ENCODE data around the gene SALL3.
"Not testable (repeated sequence)": the region's sequence is repeated elsewhere in the genome, so short reads cannot be mapped to it uniquely, and the experiment has no call there.

SALL3 gene

GRCh38 chr18:78949216-78949615 lies 30.4 kb upstream of the SALL3 start:
- TF ChIP-seq POLR2A (IDR thresholded peaks at IDR 0.05; ENCODE audit: low read depth, low read length): no peak
- no peak for FAIRE-seq
- DNase-seq (ENCODE audit: insufficient read length, low spot score): no peak

GRCh38 chr18:78950386-78950785 lies 29.2 kb upstream of the SALL3 start:
- FAIRE-seq (no peak), DNase-seq (ENCODE audit: insufficient read length, low spot score) (no peak)
- TF ChIP-seq POLR2A (IDR thresholded peaks at IDR 0.05; ENCODE audit: low read depth, low read length): no peak

GRCh38 chr18:78953566-78953965 lies 26.1 kb upstream of the SALL3 start:
- FAIRE-seq (no peak), DNase-seq (ENCODE audit: insufficient read length, low spot score) (no peak)
- no peak for TF ChIP-seq POLR2A (IDR thresholded peaks at IDR 0.05; ENCODE audit: low read depth, low read length)

- no peak for TF ChIP-seq POLR2A (IDR thresholded peaks at IDR 0.05; ENCODE audit: low read depth, low read length)
- no peak for DNase-seq (ENCODE audit: insufficient read length, low spot score)
- FAIRE-seq: no peak
These were observed 24.6 kb upstream of the SALL3 start for GRCh38 chr18:78955051-78955450.

- DNase-seq (ENCODE audit: insufficient read length, low spot score) (no peak), FAIRE-seq (no peak)
- no peak for TF ChIP-seq POLR2A (IDR thresholded peaks at IDR 0.05; ENCODE audit: low read depth, low read length)
These were observed 22.5 kb upstream of the SALL3 start for GRCh38 chr18:78957140-78957539.

- TF ChIP-seq POLR2A (IDR thresholded peaks at IDR 0.05; ENCODE audit: low read depth, low read length): no peak
- FAIRE-seq: no peak
- DNase-seq (ENCODE audit: insufficient read length, low spot score): no peak
These were observed 18.9 kb upstream of the SALL3 start for GRCh38 chr18:78960709-78961108.

- DNase-seq (ENCODE audit: insufficient read length, low spot score) (no peak), FAIRE-seq (no peak)
- TF ChIP-seq POLR2A (IDR thresholded peaks at IDR 0.05; ENCODE audit: low read depth, low read length): no peak
These were observed 17.5 kb upstream of the SALL3 start for GRCh38 chr18:78962098-78962497.

- not testable (repeated sequence) for DNase-seq (ENCODE audit: insufficient read length, low spot score); FAIRE-seq
These were observed 14.9 kb upstream of the SALL3 start for GRCh38 chr18:78964727-78965126.

GRCh38 chr18:78965260-78965659 lies 14.4 kb upstream of the SALL3 start:
- TF ChIP-seq POLR2A (IDR thresholded peaks at IDR 0.05; ENCODE audit: low read depth, low read length): no peak
- DNase-seq (ENCODE audit: insufficient read length, low spot score) (no peak), FAIRE-seq (no peak)

- DNase-seq (ENCODE audit: insufficient read length, low spot score): no peak
- FAIRE-seq: no peak
- TF ChIP-seq POLR2A (IDR thresholded peaks at IDR 0.05; ENCODE audit: low read depth, low read length): no peak
These were observed 13.5 kb upstream of the SALL3 start for GRCh38 chr18:78965917-78966792.

GRCh38 chr18:78966793-78967106 lies 12.9 kb upstream of the SALL3 start:
- no peak for TF ChIP-seq POLR2A (IDR thresholded peaks at IDR 0.05; ENCODE audit: low read depth, low read length)
- DNase-seq (ENCODE audit: insufficient read length, low spot score) (no peak), FAIRE-seq (no peak)

GRCh38 chr18:78967692-78968091 lies 11.9 kb upstream of the SALL3 start:
- no peak for FAIRE-seq
- no peak for TF ChIP-seq POLR2A (IDR thresholded peaks at IDR 0.05; ENCODE audit: low read depth, low read length)
- no peak for DNase-seq (ENCODE audit: insufficient read length, low spot score)

- no peak for DNase-seq (ENCODE audit: insufficient read length, low spot score)
- FAIRE-seq: no peak
- no peak for TF ChIP-seq POLR2A (IDR thresholded peaks at IDR 0.05; ENCODE audit: low read depth, low read length)
These were observed 9.9 kb upstream of the SALL3 start for GRCh38 chr18:78969574-78970315.

- no peak for DNase-seq (ENCODE audit: insufficient read length, low spot score)
- no peak for TF ChIP-seq POLR2A (IDR thresholded peaks at IDR 0.05; ENCODE audit: low read depth, low read length)
- FAIRE-seq: no peak
These were observed 8.8 kb upstream of the SALL3 start for GRCh38 chr18:78970774-78971333.

Data from H54 (cell line).